Lower lobe of right lung (tissue), 2 donors: ENCODE data around the gene ZDHHC18. TPM values are rescaled to one million over a fixed set of nuclear protein-coding genes. Genes with fewer than 3 reads are reported as not detected.

Experiments used
- ATAC-seq, 2 donors: fragments of 200-7000 bp; cut with Tn5 transposase; one replicate each; pipeline ENCODE4 v1.9.1; 2020 to 2022; ENCODE audit warnings: mild to moderate bottlenecking in 2 of 2, moderate library complexity in 2 of 2
- DNase-seq: peaks from one replicate; pipeline ENCODE4 v3.0.0-alpha.2; 2020
- H3K27ac ChIP-seq: fragments of 200-600 bp; one replicate; pipeline ENCODE4 v1.8.0; 2022
- H3K27me3 ChIP-seq: fragments of 200-600 bp; one replicate; pipeline ENCODE4 v1.8.0; 2022; ENCODE audit warnings: low read depth
- H3K36me3 ChIP-seq: fragments of 200-600 bp; one replicate; pipeline ENCODE4 v1.8.0; 2022; ENCODE audit warnings: mild to moderate bottlenecking
- H3K4me1 ChIP-seq: fragments of 200-600 bp; one replicate; pipeline ENCODE4 v1.8.0; 2022
- H3K4me3 ChIP-seq: fragments of 200-600 bp; one replicate; pipeline ENCODE4 v1.8.0; 2022; ENCODE audit warnings: mild to moderate bottlenecking
- H3K9me3 ChIP-seq: fragments of 200-600 bp; one replicate; pipeline ENCODE4 v1.8.0; 2022
- intact Hi-C: fragments of 100-400 bp; cut with DNase I; formaldehyde crosslinking; loops from one replicate; pipeline ENCODE4 v1.11.0; 2022
- total RNA-seq: library from RNA; stranded (reverse); fragmentation: NEBNext Ultra II Directional; extraction: Animal tissue kit (Norgen Biotek cat#: 25700); gene quantifications from one replicate; pipeline ENCODE4 v1.2.1, GENCODE V29; 2021
- TF ChIP-seq, protein P1 (sequence below): fragments of 200-600 bp; IDR thresholded peaks from one replicate; pipeline ENCODE4 v1.8.0; 2022; ENCODE audit warnings: antibody characterized with exemption, mild to moderate bottlenecking
- donor health status: DM: no; HTN: yes; CAD: no; lungs with severe emphysema.

The ZDHHC18 gene
- total RNA-seq, 1 donor from 2014 or later: 29.1 TPM

DNA sequence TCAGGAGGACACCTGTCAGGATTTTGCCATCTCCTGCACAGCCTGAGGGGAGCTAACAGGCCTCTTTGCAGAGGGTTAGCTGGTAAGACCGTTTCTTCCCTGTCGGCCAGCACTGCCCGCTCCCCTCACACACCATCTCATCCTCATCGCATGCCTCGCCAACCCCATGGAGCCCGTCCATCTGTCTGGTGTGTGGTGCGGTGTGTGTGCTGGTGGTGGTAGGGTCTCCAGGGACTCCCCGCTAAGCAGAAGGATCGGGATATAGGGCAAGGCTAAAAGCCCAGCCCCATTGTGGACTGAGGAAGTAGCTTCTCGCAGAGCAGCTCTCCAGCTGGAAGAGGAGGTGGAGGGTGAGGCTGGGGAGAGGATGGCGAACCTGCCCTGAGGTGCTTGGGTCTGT, 29.7 kb downstream of the ZDHHC18 start:
- Histone ChIP-seq H3K36me3 (peaks cover 62% of the 10 kb centered on the region), H3K4me3 (no peak overlapping the region), H3K27ac (no peak overlapping the region), H3K27me3 (no peaks in the 10 kb centered on the region), H3K4me1 (peaks cover 5% of the 10 kb centered on the region), H3K9me3 (no peaks in the 10 kb centered on the region)
- no peak for DNase-seq
- no peak for ATAC-seq
- TF ChIP-seq, protein P1, sequence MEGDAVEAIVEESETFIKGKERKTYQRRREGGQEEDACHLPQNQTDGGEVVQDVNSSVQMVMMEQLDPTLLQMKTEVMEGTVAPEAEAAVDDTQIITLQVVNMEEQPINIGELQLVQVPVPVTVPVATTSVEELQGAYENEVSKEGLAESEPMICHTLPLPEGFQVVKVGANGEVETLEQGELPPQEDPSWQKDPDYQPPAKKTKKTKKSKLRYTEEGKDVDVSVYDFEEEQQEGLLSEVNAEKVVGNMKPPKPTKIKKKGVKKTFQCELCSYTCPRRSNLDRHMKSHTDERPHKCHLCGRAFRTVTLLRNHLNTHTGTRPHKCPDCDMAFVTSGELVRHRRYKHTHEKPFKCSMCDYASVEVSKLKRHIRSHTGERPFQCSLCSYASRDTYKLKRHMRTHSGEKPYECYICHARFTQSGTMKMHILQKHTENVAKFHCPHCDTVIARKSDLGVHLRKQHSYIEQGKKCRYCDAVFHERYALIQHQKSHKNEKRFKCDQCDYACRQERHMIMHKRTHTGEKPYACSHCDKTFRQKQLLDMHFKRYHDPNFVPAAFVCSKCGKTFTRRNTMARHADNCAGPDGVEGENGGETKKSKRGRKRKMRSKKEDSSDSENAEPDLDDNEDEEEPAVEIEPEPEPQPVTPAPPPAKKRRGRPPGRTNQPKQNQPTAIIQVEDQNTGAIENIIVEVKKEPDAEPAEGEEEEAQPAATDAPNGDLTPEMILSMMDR: no peak
- intact Hi-C loops: no loop called here

DNA sequence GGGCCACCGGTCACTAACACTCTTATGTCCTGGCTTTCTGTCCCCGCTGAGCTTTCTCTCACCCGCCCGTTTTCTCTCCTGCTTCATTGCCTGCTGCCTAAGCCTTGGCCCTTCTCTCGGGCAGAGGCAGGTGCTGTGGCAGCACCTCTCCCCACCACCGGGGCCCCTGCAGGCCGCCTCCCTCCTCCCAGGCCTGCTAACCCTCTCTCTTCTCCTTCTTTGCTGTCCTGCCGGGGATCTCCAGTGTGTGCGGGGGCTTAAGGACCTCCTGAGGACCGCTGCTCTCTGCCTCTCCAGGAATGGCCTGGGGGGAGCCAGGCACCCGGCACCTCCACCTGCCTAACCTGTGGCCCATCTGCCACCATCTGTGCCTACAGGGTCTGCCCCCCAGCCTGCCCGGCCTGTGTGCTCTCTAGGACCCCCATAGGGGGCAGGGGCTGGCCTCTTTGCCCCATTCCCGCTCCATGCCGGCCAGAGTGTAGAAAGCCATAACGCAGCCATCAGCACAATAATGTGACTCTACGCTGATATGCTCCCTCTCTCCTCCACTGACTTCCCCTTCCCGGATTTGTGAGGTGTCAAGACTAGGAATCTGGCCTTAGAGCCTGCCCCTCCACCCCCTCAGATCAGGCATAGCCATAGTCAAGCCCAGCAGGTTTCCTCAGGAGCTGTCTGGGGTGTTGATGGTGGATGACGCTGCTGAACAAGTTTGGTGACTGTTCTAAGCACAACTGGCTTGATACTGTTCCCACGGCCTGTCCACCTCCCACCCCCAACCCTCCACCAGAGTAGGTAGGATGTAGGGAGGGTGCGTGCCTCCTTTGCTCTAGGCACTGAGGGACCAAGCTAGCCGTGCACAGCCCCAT, 30.3 kb downstream of the ZDHHC18 start:
- no peak overlapping the region for H3K4me3 ChIP-seq
- no peaks in the 10 kb centered on the region for H3K27me3 ChIP-seq
- H3K27ac ChIP-seq: no peak overlapping the region
- intact Hi-C loops: no loop called here
- DNase-seq (no peak), ATAC-seq (no peak)
- TF ChIP-seq, protein P1: no peak
- H3K4me1 ChIP-seq: peaks cover 5% of the 10 kb centered on the region
- H3K36me3 ChIP-seq: peaks cover 55% of the 10 kb centered on the region
- no peaks in the 10 kb centered on the region for H3K9me3 ChIP-seq

DNA sequence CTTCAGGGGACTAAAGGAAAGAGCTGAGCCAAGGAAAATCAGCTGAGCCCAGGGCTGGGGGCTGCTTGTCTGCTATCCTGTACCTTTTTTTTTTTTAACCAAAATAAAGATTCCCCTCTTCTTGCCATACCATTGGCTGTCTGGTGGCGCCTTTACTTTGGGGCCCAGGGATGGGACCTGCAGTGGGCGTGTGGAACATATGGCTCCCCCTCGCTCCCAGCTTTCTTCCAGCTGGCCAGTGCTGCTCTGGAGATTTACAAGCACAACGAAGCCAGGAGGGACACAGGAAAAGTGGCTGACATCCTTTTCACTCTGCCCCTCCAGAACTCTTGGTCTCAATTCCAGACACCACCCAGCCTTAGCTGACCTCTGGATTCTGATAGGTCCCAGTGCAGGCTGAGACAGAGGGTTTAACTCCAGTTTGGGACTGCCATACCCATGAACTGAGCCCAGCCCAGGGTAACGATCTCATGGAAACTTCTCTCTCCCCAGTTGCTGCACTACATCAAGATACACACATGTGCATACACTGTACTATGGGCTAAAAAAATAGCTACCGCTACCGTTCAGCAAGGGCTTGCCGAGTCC, 31.1 kb downstream of the ZDHHC18 start:
- peaks cover 5% of the 10 kb centered on the region for H3K4me1 ChIP-seq
- peaks cover 48% of the 10 kb centered on the region for H3K36me3 ChIP-seq
- intact Hi-C loops: no loop called here
- TF ChIP-seq, protein P1: no peak
- H3K9me3 ChIP-seq: no peaks in the 10 kb centered on the region
- no peak for DNase-seq
- no peak for ATAC-seq
- no peaks in the 10 kb centered on the region for H3K27me3 ChIP-seq
- H3K4me3 ChIP-seq: no peak overlapping the region
- H3K27ac ChIP-seq: no peak overlapping the region

DNA sequence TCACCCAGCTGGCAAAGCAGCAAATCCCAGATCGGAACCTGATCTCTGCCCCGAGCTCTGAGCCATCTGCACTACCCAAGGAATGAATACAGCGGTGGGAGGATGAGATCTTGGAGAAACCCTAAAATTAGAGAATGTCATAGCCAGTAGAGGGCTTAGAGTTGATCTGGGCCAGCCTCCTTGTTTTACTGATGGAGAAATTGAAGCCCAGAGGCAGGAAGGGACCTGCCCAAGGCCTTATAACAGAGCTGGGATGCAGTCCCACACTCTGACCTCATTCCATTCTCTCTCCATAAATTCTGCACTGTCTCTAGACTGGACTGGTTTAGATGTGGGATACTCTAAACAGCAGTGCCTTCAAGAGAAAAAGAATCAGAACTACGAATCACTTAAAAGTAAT, 31.7 kb downstream of the ZDHHC18 start:
- ATAC-seq: no peak
- Histone ChIP-seq H3K27ac (no peak overlapping the region), H3K9me3 (no peaks in the 10 kb centered on the region), H3K4me1 (peaks cover 1% of the 10 kb centered on the region), H3K27me3 (no peaks in the 10 kb centered on the region), H3K4me3 (no peak overlapping the region), H3K36me3 (peaks cover 42% of the 10 kb centered on the region)
- intact Hi-C loops: no loop called here
- TF ChIP-seq, protein P1: no peak
- DNase-seq: no peak

DNA sequence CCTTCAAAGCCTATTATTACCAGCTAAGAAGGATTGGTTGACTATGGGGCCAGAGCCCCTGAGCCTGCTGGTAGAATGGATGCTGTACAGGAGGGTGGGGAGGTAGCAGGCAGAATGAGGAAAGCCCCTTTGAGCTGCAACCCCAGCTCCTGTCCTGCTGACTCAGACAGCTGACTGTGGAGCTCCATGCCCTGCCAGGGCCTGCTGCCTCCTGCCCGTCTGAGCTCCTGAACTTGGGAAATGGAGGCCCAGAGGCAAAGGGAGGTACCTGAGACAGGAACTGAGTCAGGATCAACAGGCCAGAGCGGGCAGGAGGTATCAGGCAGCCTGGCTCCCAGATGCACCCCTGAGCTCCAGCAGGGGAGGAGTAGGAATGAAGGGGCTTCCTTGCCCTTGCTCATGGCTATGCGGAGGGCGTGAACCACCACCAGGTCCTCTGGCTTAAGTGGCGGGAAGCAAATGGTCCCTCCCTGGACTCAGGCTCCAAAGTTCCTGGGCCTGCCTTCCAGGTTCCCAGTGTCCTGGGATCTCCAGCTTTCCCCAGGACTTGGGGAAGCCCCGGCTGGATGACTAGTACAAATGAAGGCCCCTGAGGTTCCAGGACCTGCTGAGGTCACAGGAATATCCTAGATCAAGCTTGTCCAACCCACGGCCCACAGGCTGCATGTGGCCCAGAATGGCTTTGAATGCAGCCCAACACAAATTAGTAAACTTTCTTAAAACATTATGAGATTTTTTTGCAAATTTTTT, 32.6 kb downstream of the ZDHHC18 start:
- H3K4me1 ChIP-seq: peaks cover 8% of the 10 kb centered on the region
- H3K36me3 ChIP-seq: peaks cover 33% of the 10 kb centered on the region
- TF ChIP-seq, protein P1: no peak
- no peak overlapping the region for H3K4me3 ChIP-seq
- ATAC-seq: no peak
- no peaks in the 10 kb centered on the region for H3K27me3 ChIP-seq
- no peaks in the 10 kb centered on the region for H3K9me3 ChIP-seq
- intact Hi-C loops: no loop called here
- H3K27ac ChIP-seq: no peak overlapping the region
- DNase-seq: no peak
